ENCODE data around the gene GLB1L2. TPM values are rescaled to one million over a fixed set of nuclear protein-coding genes. Genes with fewer than 3 reads are reported as not detected.

The GLB1L2 gene
- total RNA-seq, 2 experiments from 2014 or later, result 2.1 to 2.5 TPM

GRCh38 chr11:134356656-134357544 lies 25.1 kb downstream of the GLB1L2 start:
- no peak overlapping the region for H3K4me3 Mint-ChIP-seq
- H3K4me1 Mint-ChIP-seq, result peaks cover 26% of the 10 kb centered on the region
- no peaks in the 10 kb centered on the region for H3K36me3 Mint-ChIP-seq (ENCODE audit: low read depth)
- POLR2A ChIA-PET, result no interaction called here
- CTCF ChIA-PET, result interaction anchor here (1.3 kb wide), 1 partner anchor 243 kb away, joined by 3 read pairs; no protein-coding TSS in a partner anchor
- peaks cover 3% of the 10 kb centered on the region for H3K27me3 Mint-ChIP-seq
- no peak for DNase-seq
- H3K9me3 Mint-ChIP-seq, result no peaks in the 10 kb centered on the region
- H3K27ac Mint-ChIP-seq, result no peak overlapping the region

- H3K9me3 Mint-ChIP-seq, result no peaks in the 10 kb centered on the region
- H3K27me3 Mint-ChIP-seq, result peaks cover 3% of the 10 kb centered on the region
- no peak for DNase-seq
- H3K27ac Mint-ChIP-seq, result no peak overlapping the region
- POLR2A ChIA-PET, result no interaction called here
- no peaks in the 10 kb centered on the region for H3K36me3 Mint-ChIP-seq (ENCODE audit: low read depth)
- H3K4me1 Mint-ChIP-seq, result peaks cover 27% of the 10 kb centered on the region
- no peak overlapping the region for H3K4me3 Mint-ChIP-seq
- CTCF ChIA-PET, result interaction anchor here (1.3 kb wide), 1 partner anchor 242 kb away, joined by 3 read pairs; no protein-coding TSS in a partner anchor
These were observed 25.7 kb downstream of the GLB1L2 start for GRCh38 chr11:134357545-134357839.

DNA sequence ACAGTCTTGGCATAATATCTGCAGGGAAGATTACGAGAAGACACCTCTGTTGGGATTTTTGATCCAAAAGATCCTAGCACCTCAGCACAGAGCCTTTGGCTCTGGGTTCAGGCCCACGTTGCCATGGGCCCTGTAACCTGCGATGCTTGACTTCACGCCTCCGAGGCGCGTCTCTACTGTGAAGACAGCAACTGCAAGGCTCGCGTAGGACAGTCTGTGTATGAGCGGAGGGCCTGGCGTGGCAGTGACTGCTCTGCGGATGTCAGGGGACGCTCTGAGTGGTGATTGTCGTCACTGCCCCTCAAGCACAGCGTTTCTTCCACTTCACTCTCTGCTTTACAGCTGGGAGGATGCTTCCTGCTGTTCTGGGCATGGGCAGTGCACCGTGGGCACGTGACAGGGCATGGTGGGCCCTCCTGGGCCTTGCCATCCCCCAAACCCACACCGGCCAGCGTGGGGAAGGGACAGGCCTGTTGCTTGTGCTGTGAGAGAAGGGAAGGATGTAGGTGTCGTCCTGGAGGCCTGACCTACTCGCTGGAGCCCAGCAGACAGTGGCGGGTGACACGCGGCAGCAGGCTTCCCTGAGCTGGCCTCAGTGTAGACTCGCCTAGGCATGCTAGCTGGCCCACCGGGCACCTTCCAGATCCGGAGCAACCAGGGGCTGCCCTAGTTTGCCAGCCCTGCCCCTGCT lies 26.5 kb downstream of the GLB1L2 start:
- POLR2A ChIA-PET, result no interaction called here
- H3K36me3 Mint-ChIP-seq (ENCODE audit: low read depth), result no peaks in the 10 kb centered on the region

DNA sequence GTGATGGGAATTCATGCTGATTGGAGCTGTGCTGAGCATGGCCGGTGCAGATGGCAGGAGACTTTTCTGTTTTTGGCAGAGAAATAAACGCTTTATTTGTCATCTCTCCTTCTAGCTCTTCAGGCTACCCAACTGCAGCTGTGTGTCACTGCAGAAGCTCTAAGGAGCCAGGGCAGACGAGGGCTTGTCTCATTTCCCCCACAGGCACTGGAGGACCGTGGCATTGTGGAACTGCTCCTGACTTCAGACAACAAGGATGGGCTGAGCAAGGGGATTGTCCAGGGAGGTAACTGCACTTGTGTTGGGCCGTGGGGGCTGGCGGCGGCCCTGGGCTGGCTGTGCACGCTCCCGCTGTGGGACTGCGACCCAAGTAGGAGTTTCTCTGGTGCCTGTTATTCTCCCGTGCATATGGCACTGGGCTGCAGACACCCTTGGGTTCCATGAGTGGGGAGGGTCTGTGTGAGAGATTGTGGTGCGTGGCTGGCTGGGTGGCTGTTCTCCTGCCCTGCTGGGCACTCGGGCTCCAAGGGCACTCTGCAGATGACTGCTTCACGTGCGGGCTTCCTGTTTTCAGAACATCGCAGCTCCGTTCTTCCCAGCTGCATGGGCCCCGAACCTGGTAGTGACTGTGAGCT lies 27.2 kb downstream of the GLB1L2 start:
- Mint-ChIP-seq H3K27ac (no peak overlapping the region), H3K4me3 (no peak overlapping the region), H3K9me3 (no peaks in the 10 kb centered on the region), H3K4me1 (peaks cover 27% of the 10 kb centered on the region), H3K36me3 (ENCODE audit: low read depth) (no peaks in the 10 kb centered on the region), H3K27me3 (peaks cover 3% of the 10 kb centered on the region)
- ChIA-PET POLR2A (no interaction called here), CTCF (interaction anchor here (0.8 to 2.5 kb wide), 6 partner anchors 10 to 501 kb away, joined by 3 to 10 read pairs (median 5); partner anchors contain the start of gene B3GAT1)
- no peak for DNase-seq

More for the DNA sequence above, 26.5 kb downstream of the GLB1L2 start:
- DNase-seq, result no peak
- Mint-ChIP-seq H3K9me3 (no peaks in the 10 kb centered on the region), H3K4me1 (peaks cover 27% of the 10 kb centered on the region), H3K4me3 (no peak overlapping the region), H3K27ac (no peak overlapping the region), H3K27me3 (peaks cover 3% of the 10 kb centered on the region)
- CTCF ChIA-PET, result interaction anchor here (2.3 to 2.5 kb wide), 2 partner anchors 9 to 225 kb away, joined by 9 to 10 read pairs; no protein-coding TSS in a partner anchor

GRCh38 chr11:134359646-134360045 lies 27.9 kb downstream of the GLB1L2 start:
- Mint-ChIP-seq H3K36me3 (ENCODE audit: low read depth) (no peaks in the 10 kb centered on the region), H3K27me3 (peaks cover 3% of the 10 kb centered on the region), H3K9me3 (no peaks in the 10 kb centered on the region), H3K27ac (no peak overlapping the region), H3K4me3 (no peak overlapping the region), H3K4me1 (peaks cover 27% of the 10 kb centered on the region)
- no peak for DNase-seq
- ChIA-PET CTCF (interaction anchor here (0.7 to 2.5 kb wide), 8 partner anchors 10 to 500 kb away, joined by 3 to 10 read pairs (median 4); partner anchors contain the start of gene B3GAT1), POLR2A (no interaction called here)

DNA sequence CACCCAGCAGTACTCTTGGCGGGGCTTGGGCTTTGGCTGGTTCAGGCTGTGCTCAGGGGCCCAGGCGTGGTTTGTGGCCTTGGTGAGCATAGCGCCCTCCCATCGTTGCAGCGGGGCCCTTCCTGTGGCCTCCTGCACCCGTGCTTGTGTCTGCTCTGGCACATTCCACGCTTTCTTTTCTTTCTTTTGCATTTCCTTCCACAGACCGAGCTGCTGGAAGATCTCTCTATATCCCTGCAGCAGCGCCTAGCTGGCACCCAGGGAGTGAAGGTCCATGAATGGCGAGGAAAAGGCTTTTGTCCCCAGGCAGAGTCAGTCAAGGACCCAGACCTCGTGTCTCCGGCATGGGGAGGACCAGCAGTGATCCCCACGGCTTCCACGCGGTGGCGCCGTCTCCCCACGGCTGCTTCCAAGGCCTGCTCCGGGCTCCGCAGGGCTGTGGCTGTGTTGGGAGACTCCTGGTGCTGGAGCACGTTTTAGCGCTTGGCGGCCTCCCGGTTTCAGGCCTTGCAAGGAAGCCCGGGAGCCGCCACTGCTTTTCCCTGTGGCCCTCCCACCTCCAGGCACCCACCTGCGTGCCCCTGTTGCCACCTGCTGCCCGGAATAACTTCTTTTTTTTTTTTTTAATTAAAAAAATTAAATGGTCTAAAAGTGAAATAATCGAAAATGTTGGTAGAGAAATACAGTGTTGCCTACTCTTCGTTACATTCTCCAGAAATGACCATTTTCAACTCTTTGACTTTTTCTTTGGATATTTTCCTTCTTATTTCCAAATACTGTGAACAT lies 28.5 kb downstream of the GLB1L2 start:
- Mint-ChIP-seq H3K4me1 (peaks cover 24% of the 10 kb centered on the region), H3K27ac (no peak overlapping the region)
- POLR2A ChIA-PET, result no interaction called here

DNA sequence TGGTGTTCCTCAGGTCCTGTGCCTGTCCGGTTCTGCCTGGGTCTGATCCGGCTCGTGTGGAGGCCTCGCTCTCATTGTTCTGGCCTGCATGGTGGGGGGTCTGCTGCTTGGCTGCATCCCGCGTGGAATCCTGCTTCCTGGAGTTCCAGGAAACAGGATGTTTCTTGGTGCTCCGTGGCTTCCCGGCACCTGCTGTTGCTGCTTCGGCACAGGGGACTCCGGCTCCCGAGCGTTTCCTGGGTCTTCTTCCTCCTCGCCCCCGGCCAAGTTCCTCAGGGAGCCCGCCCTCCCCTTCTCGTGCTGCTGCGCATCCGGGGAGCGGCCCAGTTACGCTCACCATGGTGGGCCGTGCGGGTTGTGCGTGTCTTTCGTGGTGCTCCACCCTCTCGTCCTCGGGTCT lies 29.9 kb downstream of the GLB1L2 start:
- no peak for DNase-seq
- H3K36me3 Mint-ChIP-seq (ENCODE audit: low read depth), result no peaks in the 10 kb centered on the region
- H3K27me3 Mint-ChIP-seq, result no peaks in the 10 kb centered on the region
- CTCF ChIA-PET, result no interaction called here
- peaks cover 22% of the 10 kb centered on the region for H3K4me1 Mint-ChIP-seq
- H3K27ac Mint-ChIP-seq, result no peak overlapping the region
- no peaks in the 10 kb centered on the region for H3K9me3 Mint-ChIP-seq
- POLR2A ChIA-PET, result no interaction called here
- H3K4me3 Mint-ChIP-seq, result no peak overlapping the region

More for the DNA sequence above, 28.5 kb downstream of the GLB1L2 start:
- no peaks in the 10 kb centered on the region for H3K36me3 Mint-ChIP-seq (ENCODE audit: low read depth)
- H3K27me3 Mint-ChIP-seq, result no peaks in the 10 kb centered on the region
- CTCF ChIA-PET, result interaction anchor here (0.7 to 2.5 kb wide), 8 partner anchors 11 to 500 kb away, joined by 3 to 10 read pairs (median 4); partner anchors contain the start of gene B3GAT1
- DNase-seq, result peak; percentile 85
- no peaks in the 10 kb centered on the region for H3K9me3 Mint-ChIP-seq
- H3K4me3 Mint-ChIP-seq, result no peak overlapping the region

GRCh38 chr11:134362192-134362901 lies 30.6 kb downstream of the GLB1L2 start:
- H3K4me3 Mint-ChIP-seq, result no peak overlapping the region
- no peaks in the 10 kb centered on the region for H3K27me3 Mint-ChIP-seq

GRCh38 chr11:134363161-134363560 lies 31.4 kb downstream of the GLB1L2 start:
- no peak overlapping the region for H3K4me3 Mint-ChIP-seq
- no peaks in the 10 kb centered on the region for H3K9me3 Mint-ChIP-seq
- ChIA-PET CTCF (no interaction called here), POLR2A (no interaction called here)
- H3K4me1 Mint-ChIP-seq, result peaks cover 22% of the 10 kb centered on the region
- no peak for DNase-seq
- no peaks in the 10 kb centered on the region for H3K27me3 Mint-ChIP-seq
- no peak overlapping the region for H3K27ac Mint-ChIP-seq
- no peaks in the 10 kb centered on the region for H3K36me3 Mint-ChIP-seq (ENCODE audit: low read depth)

More at GRCh38 chr11:134362192-134362901, 30.6 kb downstream of the GLB1L2 start:
- no peak overlapping the region for H3K27ac Mint-ChIP-seq
- H3K4me1 Mint-ChIP-seq, result peaks cover 22% of the 10 kb centered on the region
- POLR2A ChIA-PET, result no interaction called here
- no peaks in the 10 kb centered on the region for H3K9me3 Mint-ChIP-seq
- CTCF ChIA-PET, result no interaction called here
- H3K36me3 Mint-ChIP-seq (ENCODE audit: low read depth), result no peaks in the 10 kb centered on the region
- no peak for DNase-seq

DNA sequence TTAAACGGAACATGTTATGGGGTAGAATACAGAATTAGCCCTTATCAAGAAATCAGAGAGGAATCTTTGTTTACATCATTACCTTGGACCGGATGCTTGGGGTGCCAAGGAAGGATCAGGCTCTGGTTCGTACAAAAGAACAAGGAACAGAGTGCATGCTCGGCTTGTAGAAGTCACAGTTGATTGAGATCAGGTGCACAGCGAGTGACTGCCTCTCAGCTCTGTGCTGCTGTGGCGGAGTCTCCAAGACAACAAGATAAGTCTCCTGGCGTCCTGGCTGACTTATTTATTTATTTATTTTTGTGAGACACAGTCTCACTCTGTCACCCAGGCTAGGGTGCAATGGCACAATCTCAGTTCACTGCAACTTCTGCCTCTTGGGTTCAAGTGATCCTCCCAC lies 31.8 kb downstream of the GLB1L2 start:
- H3K4me1 Mint-ChIP-seq, result peaks cover 22% of the 10 kb centered on the region
- H3K36me3 Mint-ChIP-seq (ENCODE audit: low read depth), result no peaks in the 10 kb centered on the region
- H3K9me3 Mint-ChIP-seq, result no peaks in the 10 kb centered on the region
- DNase-seq, result no peak
- H3K27ac Mint-ChIP-seq, result no peak overlapping the region
- CTCF ChIA-PET, result no interaction called here
- no peaks in the 10 kb centered on the region for H3K27me3 Mint-ChIP-seq
- POLR2A ChIA-PET, result no interaction called here
- no peak overlapping the region for H3K4me3 Mint-ChIP-seq

DNA sequence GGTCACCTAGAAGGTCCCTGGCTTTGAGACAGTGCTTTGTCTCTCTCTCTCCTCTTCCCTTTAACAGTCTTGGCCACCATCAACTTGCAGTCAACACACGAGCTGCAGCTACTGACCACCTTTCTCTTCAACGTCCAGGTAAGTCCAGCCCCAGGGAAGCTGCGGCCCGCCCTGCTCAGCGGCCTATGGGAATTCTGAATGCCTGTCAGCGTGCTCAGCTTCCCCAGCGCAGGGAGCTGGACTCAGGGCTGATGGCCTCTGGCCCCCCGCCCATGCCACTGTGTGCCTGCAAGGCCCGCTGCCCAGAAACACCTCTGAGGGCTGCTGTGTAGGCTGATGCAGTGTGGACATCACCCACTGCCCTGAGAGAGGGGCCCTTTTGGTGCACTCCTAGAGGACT lies 32.5 kb downstream of the GLB1L2 start:
- Mint-ChIP-seq H3K9me3 (no peaks in the 10 kb centered on the region), H3K4me3 (no peak overlapping the region), H3K27ac (no peak overlapping the region), H3K27me3 (no peaks in the 10 kb centered on the region), H3K36me3 (ENCODE audit: low read depth) (no peaks in the 10 kb centered on the region), H3K4me1 (peaks cover 22% of the 10 kb centered on the region)
- POLR2A ChIA-PET, result interaction anchor here (0.6 kb wide), 1 partner anchor 251 kb away, joined by 3 read pairs; no protein-coding TSS in a partner anchor
- no peak for DNase-seq
- CTCF ChIA-PET, result no interaction called here

All from activated CD4-positive, alpha-beta memory T cell treated with anti-CD3 and anti-CD28 coated beads, Interleukin-2, amount 10 ng/mL, durations not matched to agents 7 days and 5 days (primary cell).